Stimulated activated CD8-positive, alpha-beta memory T cell treated with anti-CD3 and anti-CD28 coated beads, Interleukin-7, amount 100 ng/mL, for 24 hours (primary cell): ENCODE measurements around the gene SLCO2B1.

Experiments used
- DNase-seq: peaks from one replicate; pipeline ENCODE4 v3.0.0-alpha.2; 2020; ENCODE audit warnings: low read depth

Gene SLCO2B1

GRCh38 chr11:75193711-75194110 lies 42.8 kb downstream of the SLCO2B1 start:
- no peak for DNase-seq

DNA sequence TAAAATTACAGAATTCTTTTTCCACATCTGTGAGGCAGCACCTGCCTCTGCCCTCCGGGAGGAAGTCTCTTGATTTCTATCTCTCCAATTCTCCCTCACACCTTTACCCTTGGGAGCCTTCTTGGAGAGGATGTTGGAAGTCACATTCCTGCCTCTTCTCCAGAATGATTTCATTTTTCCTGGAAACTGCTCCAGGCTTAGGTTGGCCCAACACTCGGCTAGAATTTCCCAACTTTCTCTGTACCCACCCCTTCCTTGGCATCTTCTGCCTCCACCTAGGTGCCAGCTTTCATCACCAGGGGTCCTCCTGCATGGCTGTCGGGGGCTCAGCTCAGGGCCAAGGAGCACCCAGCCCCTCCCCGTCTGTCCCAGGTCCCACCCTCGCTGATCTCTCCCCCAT lies 43.2 kb downstream of the SLCO2B1 start:
- no peak for DNase-seq

GRCh38 chr11:75195167-75195962 lies 44.5 kb downstream of the SLCO2B1 start:
- DNase-seq = no peak

DNA sequence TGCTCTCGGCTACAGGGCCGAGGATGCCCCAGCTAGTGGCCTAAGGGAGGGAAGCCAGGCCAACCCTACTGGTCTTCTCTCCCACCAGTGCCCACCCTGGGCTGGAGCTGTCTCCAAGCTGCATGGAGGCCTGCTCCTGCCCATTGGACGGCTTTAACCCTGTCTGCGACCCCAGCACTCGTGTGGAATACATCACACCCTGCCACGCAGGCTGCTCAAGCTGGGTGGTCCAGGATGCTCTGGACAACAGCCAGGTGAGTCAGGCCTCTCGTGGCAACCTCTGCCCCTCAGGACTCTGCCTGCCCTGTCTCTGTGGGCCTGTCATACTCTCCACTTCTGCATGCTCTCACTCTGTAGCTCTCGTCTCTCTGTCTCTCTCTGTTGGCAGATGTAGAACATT lies 45.5 kb downstream of the SLCO2B1 start:
- no peak for DNase-seq

- no peak for DNase-seq
Observed at GRCh38 chr11:75197512-75198277, 46.8 kb downstream of the SLCO2B1 start.

DNA sequence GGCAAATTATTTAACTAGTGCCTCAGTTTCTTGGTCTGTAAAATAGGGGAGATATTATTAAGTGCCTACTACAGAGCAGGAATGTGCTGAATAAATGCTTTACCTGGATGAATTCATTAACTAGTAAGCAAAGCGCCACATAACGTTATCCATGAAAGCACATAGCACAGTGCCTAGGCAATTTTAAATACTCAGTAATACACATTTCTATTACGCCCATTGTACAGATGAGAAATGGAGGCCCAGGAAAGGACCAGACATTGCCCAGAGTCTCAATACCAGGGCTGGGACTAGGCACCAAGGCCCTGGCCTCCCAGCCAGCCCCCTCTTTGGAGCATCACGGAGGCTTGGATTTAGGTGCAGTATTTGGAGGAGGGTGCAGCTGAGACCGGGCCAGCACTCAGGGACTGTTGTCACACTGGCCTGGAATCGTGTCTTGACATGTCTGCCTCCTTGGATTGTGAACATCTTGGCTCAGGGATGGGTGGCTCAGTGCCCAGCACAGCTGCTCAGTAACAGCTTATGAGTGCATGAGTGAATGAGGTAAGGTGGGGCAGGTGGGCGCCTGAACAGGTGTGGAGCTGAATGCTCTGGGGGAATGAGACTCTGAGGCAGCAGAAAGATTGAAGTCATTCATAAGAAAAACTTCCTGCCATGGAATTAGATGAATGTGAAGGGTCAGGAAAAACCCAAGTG lies 47.5 kb downstream of the SLCO2B1 start:
- no peak for DNase-seq

DNA sequence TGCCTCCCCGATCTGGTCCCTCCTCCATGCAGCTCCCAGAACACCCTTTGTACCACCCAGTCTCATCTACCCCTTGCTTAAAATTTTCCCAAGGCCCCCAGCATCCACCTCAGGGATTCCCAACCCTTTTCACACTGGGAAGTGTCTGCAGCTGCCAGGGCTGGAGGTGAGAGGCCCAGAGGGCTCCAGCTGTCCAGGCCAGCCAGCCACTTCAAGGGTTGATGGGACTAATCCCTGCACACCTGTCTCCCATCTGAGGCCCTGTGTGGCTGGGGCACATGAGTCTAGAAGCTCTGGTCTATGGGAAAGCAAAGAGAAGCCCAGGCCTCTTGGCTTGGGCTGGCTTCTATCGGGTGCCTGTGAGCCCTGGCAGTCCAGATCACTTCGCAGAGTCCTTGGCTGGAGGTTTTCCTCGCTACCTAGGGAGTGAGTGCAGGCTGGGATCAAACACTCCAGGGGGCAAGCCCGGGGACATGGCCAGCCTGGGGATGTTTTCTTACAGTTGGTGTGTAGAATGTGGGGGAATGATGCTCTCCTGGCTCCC lies 48.6 kb downstream of the SLCO2B1 start:
- DNase-seq = no peak

DNA sequence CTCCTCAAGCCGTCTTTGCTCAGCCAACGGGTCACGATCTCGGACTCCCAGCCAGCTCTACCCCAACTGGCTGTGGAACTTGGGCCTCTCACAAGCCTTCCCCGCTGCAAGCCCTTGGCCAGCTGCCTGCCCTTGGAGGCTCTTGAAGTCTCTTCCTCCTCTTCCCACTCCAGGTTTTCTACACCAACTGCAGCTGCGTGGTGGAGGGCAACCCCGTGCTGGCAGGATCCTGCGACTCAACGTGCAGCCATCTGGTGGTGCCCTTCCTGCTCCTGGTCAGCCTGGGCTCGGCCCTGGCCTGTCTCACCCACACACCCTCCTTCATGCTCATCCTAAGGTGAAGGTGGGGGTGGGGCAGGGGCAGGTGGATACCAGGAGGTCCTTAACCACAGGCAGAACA lies 49.1 kb downstream of the SLCO2B1 start:
- DNase-seq = no peak

GRCh38 chr11:75200531-75200930 lies 49.6 kb downstream of the SLCO2B1 start:
- no peak for DNase-seq

GRCh38 chr11:75201771-75202170 lies 50.9 kb downstream of the SLCO2B1 start:
- no peak for DNase-seq

DNA sequence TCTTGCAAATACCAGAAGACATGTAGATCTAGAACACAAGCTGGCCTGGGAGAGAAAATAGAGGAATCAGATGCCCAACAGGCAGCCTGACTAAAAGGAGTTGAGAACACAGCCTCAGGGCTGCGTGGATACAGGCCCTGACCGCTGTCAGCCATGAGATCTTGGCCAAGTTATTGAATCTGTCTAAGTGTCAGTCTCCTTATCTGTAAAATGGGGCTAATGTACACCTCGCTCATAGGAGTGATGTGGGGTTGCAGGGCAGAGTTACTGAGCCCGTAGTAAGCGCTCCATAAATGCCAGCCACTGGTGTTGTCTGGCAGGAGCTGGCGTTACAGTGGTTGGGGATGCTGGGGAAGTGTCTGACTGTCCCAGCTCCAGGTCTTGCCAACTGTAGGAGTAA lies 51.3 kb downstream of the SLCO2B1 start:
- no peak for DNase-seq

DNA sequence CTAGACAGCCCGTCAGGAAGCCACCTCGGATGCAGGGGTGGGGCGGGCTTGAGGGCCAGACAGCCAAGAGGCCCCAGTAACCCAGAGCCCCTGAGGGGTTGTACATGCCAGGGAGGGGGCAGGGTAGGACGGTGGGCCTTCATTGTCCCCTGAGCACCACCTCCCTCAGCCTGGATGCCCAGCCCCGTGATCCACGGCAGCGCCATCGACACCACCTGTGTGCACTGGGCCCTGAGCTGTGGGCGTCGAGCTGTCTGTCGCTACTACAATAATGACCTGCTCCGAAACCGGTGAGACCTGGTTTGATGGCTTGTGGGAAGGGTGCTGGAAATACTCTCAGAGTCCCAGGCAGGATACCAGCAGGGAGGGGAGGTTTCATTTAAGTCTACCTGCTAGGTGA lies 52.2 kb downstream of the SLCO2B1 start:
- no peak for DNase-seq

GRCh38 chr11:75203641-75204011 lies 52.7 kb downstream of the SLCO2B1 start:
- no peak for DNase-seq

GRCh38 chr11:75204012-75204674 lies 53.2 kb downstream of the SLCO2B1 start:
- no peak for DNase-seq

DNA sequence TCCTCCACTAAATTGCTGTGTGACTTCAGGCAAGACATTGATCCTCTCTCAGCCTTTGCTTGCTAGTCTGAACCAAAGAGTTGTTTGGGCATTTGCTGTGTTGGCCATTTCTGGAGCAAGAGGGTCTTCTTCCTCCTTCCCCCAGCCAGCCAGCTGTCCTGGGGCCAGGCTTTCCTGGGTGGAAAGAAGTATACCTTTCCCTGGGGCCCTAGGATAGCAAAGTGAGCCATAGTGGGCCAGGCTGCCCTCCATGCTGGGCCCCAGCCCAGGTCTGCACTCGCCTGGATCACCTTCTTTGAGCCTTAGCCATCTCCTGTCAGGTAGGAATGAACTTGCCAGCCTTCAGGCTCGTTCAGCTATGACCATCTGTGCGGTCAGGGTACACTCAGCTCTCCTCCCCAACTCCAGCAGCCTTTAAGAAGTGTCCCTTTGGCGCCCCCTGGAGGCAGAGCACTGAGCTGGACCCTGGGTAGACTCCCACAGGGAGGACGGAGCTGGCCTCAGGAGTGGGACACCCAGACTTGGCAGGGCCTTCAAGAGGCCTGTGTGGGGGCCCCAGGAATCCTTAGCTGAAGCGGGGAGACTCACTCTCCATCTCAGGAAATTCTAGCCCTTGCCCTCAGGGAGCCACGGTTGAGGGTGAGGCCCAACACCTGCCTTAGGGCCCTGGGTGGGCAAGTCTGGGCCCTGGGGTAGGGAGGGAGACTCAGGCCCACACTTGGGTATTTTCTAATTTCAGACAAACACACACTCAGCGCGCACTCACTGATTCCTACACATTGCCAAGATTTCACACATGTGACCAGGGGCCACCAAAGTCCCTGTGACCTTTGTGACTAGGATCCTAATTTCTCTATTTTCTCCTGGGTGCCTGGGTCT lies 54.0 kb downstream of the SLCO2B1 start:
- peak; percentile 73 for DNase-seq

DNA sequence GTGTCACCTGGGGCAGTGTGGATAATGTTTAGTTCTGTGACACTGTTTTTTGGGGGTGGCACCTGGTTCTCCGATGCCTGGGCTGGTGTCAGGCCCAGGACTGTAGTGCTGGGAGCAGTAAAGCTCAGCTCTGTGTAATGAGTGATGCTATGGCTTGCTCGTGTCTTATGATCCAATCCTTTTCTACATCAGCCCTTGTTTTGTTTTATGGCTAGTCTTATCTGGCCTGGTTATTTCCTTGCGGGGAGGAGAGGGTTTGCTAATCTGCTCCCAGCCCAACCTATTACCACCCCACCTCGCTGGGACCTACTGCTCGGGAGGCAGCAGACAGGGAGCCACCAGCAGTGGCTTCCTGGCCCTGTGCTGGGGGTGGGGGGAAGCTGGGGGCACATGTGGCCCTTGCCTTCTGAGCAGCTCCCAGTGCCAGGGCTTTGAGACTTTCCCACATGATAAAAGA lies 54.7 kb downstream of the SLCO2B1 start:
- DNase-seq = no peak

GRCh38 chr11:75208446-75208845 lies 57.5 kb downstream of the SLCO2B1 start:
- no peak for DNase-seq

GRCh38 chr11:75212411-75212810 lies 61.5 kb downstream of the SLCO2B1 start:
- DNase-seq = no peak

- peak; percentile 55 for DNase-seq
Observed at GRCh38 chr11:75214411-75214821, 63.5 kb downstream of the SLCO2B1 start.

DNA sequence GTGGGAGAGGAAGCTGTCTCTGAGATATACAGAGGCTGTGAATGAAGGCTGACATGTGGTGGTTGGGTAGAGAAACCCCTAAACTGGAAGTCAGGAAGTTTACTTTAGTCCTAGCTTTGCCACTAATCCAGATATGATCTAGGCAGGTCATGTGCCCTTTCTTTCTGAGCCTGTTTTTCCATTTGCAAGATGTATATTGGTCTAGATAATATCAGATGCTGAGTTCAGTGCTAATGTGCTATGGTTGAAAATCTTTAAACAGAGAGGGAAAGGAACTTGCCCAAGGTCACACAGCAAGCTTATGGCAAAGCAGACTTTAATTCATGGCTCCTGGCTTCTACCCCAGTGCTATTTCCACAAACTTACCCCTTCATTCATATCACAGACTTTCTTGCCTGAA lies 63.9 kb downstream of the SLCO2B1 start:
- DNase-seq = no peak

GRCh38 chr11:75219869-75220268 lies 69.0 kb downstream of the SLCO2B1 start:
- DNase-seq = no peak
